ENCODE measurements around the gene CRYBA4. TPM values are rescaled to one million over a fixed set of nuclear protein-coding genes. Genes with fewer than 3 reads are reported as not detected.

The CRYBA4 gene
- total RNA-seq, 1 experiment from 2014 or later = not detected

GRCh38 chr22:26636296-26636695, 14.5 kb downstream of the CRYBA4 start:
- H3K36me3 ChIP-seq (ENCODE audit: low read depth, low read length) = no peaks in the 10 kb centered on the region

GRCh38 chr22:26642465-26643417, 21.0 kb downstream of the CRYBA4 start:
- Histone ChIP-seq H3K9me3 (ENCODE audit: low read length) (no peaks in the 10 kb centered on the region), H3K27ac (ENCODE audit: low read length) (no peak overlapping the region), H3F3A (ENCODE audit: low read length, unreplicated experiment) (no peaks in the 10 kb centered on the region), H3K79me2 (ENCODE audit: low read length) (no peaks in the 10 kb centered on the region), H3K36me3 (ENCODE audit: low read depth, low read length) (no peaks in the 10 kb centered on the region), H3K4me2 (ENCODE audit: low read length) (no peak overlapping the region), H3K4me3 (ENCODE audit: low read length) (no peak overlapping the region), H2AFZ (ENCODE audit: low read length) (no peak overlapping the region), H3K9me2 (replicated peaks; ENCODE audit: low read length) (no peaks in the 10 kb centered on the region), H3K27me3 (ENCODE audit: low read length) (peaks cover 23% of the 10 kb centered on the region), H3K4me1 (ENCODE audit: insufficient read depth, low read length) (0 out of 2 replicates have a peak, but pooled peaks cover 6% of the 10 kb centered on the region), H4K20me1 (ENCODE audit: low read length) (no peaks in the 10 kb centered on the region), H3K9ac (ENCODE audit: low read length) (no peak overlapping the region)
- DNase-seq = no peak
- ChIA-PET POLR2A (ENCODE audit: unreplicated experiment) (no interaction called here), CTCF (no interaction called here)
- BruUV-seq (replicated peaks) = no TSS peak
- intact Hi-C loops (cut with micrococcal nuclease) = no loop called here
- TF ChIP-seq CTCF (conservative IDR thresholded peaks at IDR 0.05; ENCODE audit: low read depth, low read length) = no peak
- no peak for TF ChIP-seq EZH2phosphoT487 (IDR thresholded peaks at IDR 0.05; ENCODE audit: borderline replicate concordance, low read length)
- TF ChIP-seq EZH2 (IDR thresholded peaks at IDR 0.05; ENCODE audit: low read length, unreplicated experiment) = no peak
- no peak for ATAC-seq

More at GRCh38 chr22:26636296-26636695, 14.5 kb downstream of the CRYBA4 start:
- Histone ChIP-seq H3K9me2 (replicated peaks; ENCODE audit: low read length) (no peaks in the 10 kb centered on the region), H3K27me3 (ENCODE audit: low read length) (peaks cover 12% of the 10 kb centered on the region; the same call in 1 of the 2 replicates), H3F3A (ENCODE audit: low read length, unreplicated experiment) (no peaks in the 10 kb centered on the region), H2AFZ (ENCODE audit: low read length) (no peak overlapping the region), H3K9ac (ENCODE audit: low read length) (no peak overlapping the region), H3K27ac (ENCODE audit: low read length) (no peak overlapping the region), H3K9me3 (ENCODE audit: low read length) (no peaks in the 10 kb centered on the region), H3K79me2 (ENCODE audit: low read length) (no peaks in the 10 kb centered on the region), H3K4me2 (ENCODE audit: low read length) (no peak overlapping the region), H3K4me1 (ENCODE audit: insufficient read depth, low read length) (no peaks in the 10 kb centered on the region), H3K4me3 (ENCODE audit: low read length) (no peak overlapping the region), H4K20me1 (ENCODE audit: low read length) (no peaks in the 10 kb centered on the region)
- no peak for ATAC-seq
- ChIA-PET CTCF (no interaction called here), POLR2A (ENCODE audit: unreplicated experiment) (no interaction called here)
- DNase-seq = no peak
- TF ChIP-seq EZH2 (IDR thresholded peaks at IDR 0.05; ENCODE audit: low read length, unreplicated experiment) (no peak), EZH2phosphoT487 (IDR thresholded peaks at IDR 0.05; ENCODE audit: borderline replicate concordance, low read length) (no peak), CTCF (conservative IDR thresholded peaks at IDR 0.05; ENCODE audit: low read depth, low read length) (no peak)
- no TSS peak for BruUV-seq (replicated peaks)
- intact Hi-C loops (cut with micrococcal nuclease) = no loop called here

All from PC-3 (cell line).